Uterus (tissue), 4 donors: Measurements from ENCODE around the gene CPNE4. TPM values are rescaled to one million over a fixed set of nuclear protein-coding genes. Genes with fewer than 3 reads are reported as not detected.
"Not testable (repeated sequence)": the region's sequence is repeated elsewhere in the genome, so short reads cannot be mapped to it uniquely, and the experiment has no call there.

Source experiments
- DNase-seq, 2 donors: peaks; one replicate each; pipeline ENCODE4 v3.0.0-alpha.2; 2019 to 2020
- H3K27ac ChIP-seq, 2 donors: fragments of 200-600 bp; sonication (generic); 1 replicate in 1 of 2; 2 replicates in 1 of 2; pipeline ENCODE4 v1.5.1; 2016 to 2018
- H3K27me3 ChIP-seq, 2 donors: fragments of 200-600 bp; sonication (generic); one replicate each; pipeline ENCODE4 v1.5.1; 2018 to 2019; ENCODE audit warnings: control low read depth in 1 of 2
- H3K36me3 ChIP-seq, 2 donors: fragments of 200-600 bp; sonication (generic); one replicate each; pipeline ENCODE4 v1.5.1; 2019; ENCODE audit warnings: control low read depth in 1 of 2
- H3K4me1 ChIP-seq, 2 donors: fragments of 200-600 bp; sonication (generic); one replicate each; pipeline ENCODE4 v1.5.1; 2018 to 2019; ENCODE audit warnings: control low read depth in 1 of 2
- H3K4me3 ChIP-seq, 2 donors: fragments of 200-600 bp; sonication (generic); 1 replicate in 1 of 2; 2 replicates in 1 of 2; pipeline ENCODE4 v1.5.1; 2018 to 2019; ENCODE audit warnings: mild to moderate bottlenecking in 1 of 2
- H3K9me3 ChIP-seq, 2 donors: fragments of 200-600 bp; sonication (generic); one replicate each; pipeline ENCODE4 v1.5.1; 2019; ENCODE audit warnings: control low read depth in 1 of 2
- POLR2A ChIP-seq, 2 donors: fragments of 450-650 bp; IDR thresholded peaks; one replicate each; pipeline ENCODE4 v1.6.1; 2016; ENCODE audit warnings: antibody characterized with exemption in 2 of 2, mild to moderate bottlenecking in 1 of 2, moderate library complexity in 1 of 2
- intact Hi-C: fragments of 100-400 bp; cut with DNase I; formaldehyde crosslinking; loops from one replicate; pipeline ENCODE4 v1.15.1; 2023; ENCODE audit warnings: low total_unique reads
- total RNA-seq, 4 donors: library from RNA; depleted of rRNA in 3 of 4; stranded (reverse); fragments of >200 nt in 3 of 4; gene quantifications; one replicate each; pipeline versions ENCODE4 v1.1.0 to v1.2.4, GENCODE V29; 2014 to 2023
- TF ChIP-seq, protein P1 (sequence below), 4 experiments: fragments of 200-600 bp in 2 of 4; fragments of 450-650 bp in 2 of 4; sonication (generic) in 2 of 4; IDR thresholded peaks; one replicate each; pipeline ENCODE4 v1.5.1; 2016 to 2019; ENCODE audit warnings: antibody characterized with exemption in 4 of 4, mild to moderate bottlenecking in 2 of 4, moderate library complexity in 1 of 4
- donor health status: DM: yes; HTN: yes; CAD: no.

CPNE4 gene
- total RNA-seq, 4 donors from 2014 or later = 0.35 TPM; not detected in 3

DNA sequence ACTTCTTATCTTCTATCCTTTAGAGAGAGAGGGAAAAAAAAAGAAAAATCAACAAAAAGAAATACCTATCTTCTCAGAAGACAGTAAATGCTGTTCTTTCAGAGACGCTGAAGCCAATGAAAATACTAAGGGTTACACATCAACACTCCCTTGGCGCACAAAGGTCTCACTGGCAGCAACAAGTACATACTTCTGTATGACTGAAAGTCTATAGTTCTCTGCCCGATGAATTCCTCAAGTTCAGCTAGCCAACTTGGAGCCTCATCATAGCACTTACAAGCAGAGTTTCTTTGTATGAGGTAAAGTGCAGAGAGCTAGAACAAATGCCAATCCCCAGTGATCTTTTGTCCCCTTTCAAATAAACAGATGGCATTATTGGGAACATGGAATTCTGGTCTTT, 62.7 kb downstream of the CPNE4 start:
- Histone ChIP-seq H3K4me1 (no peaks in the 10 kb centered on the region), H3K9me3 (no peaks in the 10 kb centered on the region), H3K4me3 (no peak overlapping the region), H3K27ac (no peak overlapping the region), H3K27me3 (no peaks in the 10 kb centered on the region), H3K36me3 (no peaks in the 10 kb centered on the region)
- TF ChIP-seq, protein P1, sequence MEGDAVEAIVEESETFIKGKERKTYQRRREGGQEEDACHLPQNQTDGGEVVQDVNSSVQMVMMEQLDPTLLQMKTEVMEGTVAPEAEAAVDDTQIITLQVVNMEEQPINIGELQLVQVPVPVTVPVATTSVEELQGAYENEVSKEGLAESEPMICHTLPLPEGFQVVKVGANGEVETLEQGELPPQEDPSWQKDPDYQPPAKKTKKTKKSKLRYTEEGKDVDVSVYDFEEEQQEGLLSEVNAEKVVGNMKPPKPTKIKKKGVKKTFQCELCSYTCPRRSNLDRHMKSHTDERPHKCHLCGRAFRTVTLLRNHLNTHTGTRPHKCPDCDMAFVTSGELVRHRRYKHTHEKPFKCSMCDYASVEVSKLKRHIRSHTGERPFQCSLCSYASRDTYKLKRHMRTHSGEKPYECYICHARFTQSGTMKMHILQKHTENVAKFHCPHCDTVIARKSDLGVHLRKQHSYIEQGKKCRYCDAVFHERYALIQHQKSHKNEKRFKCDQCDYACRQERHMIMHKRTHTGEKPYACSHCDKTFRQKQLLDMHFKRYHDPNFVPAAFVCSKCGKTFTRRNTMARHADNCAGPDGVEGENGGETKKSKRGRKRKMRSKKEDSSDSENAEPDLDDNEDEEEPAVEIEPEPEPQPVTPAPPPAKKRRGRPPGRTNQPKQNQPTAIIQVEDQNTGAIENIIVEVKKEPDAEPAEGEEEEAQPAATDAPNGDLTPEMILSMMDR (IDR thresholded peaks at IDR 0.05) = no peak
- no peak for TF ChIP-seq POLR2A (IDR thresholded peaks at IDR 0.05)
- intact Hi-C loops = no loop called here
- no peak for DNase-seq

DNA sequence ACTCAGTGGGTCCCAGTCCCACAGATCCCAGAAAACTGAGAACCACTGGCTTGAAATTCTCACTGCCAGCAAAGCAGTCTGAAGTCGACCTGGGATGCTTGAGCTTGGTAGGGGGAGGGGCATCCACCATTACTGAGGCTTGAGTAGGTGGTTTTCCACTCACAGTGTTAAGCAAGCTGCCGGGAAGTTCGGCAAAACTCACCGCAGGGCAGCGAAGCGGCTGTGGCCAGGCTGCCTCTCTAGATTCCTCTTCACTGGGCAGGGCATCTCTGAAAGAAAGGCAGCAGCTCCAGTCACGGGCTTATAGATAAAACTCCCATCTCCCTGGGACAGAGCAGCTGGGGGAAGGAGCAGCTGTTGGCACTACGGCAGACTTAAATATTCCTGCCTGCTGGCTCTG, 71.4 kb downstream of the CPNE4 start:
- DNase-seq, H3K36me3 ChIP-seq, H3K27me3 ChIP-seq, H3K9me3 ChIP-seq, H3K4me1 ChIP-seq, intact Hi-C loops, H3K27ac ChIP-seq, H3K4me3 ChIP-seq: not testable (repeated sequence)

DNA sequence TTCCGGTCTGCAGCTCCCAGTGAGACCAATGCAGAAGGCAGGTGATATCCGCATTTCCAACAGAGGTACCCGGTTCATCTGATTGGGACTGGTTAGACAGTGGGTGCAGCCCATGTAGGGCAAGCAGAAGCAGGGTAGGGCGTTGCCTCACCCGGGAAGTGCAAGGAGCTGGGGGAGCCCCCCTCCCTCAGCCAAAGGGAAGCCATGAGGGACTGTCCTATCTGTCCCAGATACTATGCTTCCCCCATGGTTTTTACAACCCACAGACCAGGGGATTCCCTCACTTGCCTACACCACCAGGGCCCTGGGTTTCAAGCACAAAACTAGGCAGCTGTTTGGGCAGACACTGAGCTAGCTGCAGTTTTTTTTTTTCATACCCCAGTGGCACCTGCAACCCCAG, 71.8 kb downstream of the CPNE4 start:
- DNase-seq = no peak
- intact Hi-C loops = no loop called here
- Histone ChIP-seq H3K27me3 (no peaks in the 10 kb centered on the region), H3K9me3 (no peaks in the 10 kb centered on the region), H3K36me3 (no peaks in the 10 kb centered on the region), H3K4me3 (no peak overlapping the region), H3K27ac (no peak overlapping the region), H3K4me1 (no peaks in the 10 kb centered on the region)
- TF ChIP-seq POLR2A (IDR thresholded peaks at IDR 0.05) = no peak
- TF ChIP-seq, protein P1 (IDR thresholded peaks at IDR 0.05) = no peak

DNA sequence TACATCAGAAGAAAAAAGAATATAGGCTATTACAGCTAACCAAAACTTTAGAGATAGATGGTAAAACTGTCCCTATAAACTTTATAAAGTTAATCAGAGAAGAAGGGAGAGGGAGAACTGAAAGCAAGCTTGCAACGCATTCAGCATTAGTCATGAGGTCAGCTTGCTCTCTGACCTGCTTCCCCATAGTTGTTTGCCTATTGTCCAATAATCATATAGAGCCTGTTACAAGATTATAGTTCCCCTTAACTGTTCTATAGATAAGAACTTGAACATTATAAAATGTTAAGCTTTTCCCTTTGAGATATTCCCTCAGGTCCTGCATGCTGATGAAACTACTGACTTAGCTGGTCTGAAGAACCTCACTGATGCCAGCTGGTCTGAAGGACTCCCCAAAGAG, 74.5 kb downstream of the CPNE4 start:
- no peaks in the 10 kb centered on the region for H3K27me3 ChIP-seq
- no peaks in the 10 kb centered on the region for H3K9me3 ChIP-seq
- H3K36me3 ChIP-seq = no peaks in the 10 kb centered on the region
- no peak overlapping the region for H3K4me3 ChIP-seq
- TF ChIP-seq, protein P1 (IDR thresholded peaks at IDR 0.05) = no peak
- no peak for TF ChIP-seq POLR2A (IDR thresholded peaks at IDR 0.05)
- H3K27ac ChIP-seq = no peak overlapping the region
- intact Hi-C loops = no loop called here
- DNase-seq = no peak
- no peaks in the 10 kb centered on the region for H3K4me1 ChIP-seq

DNA sequence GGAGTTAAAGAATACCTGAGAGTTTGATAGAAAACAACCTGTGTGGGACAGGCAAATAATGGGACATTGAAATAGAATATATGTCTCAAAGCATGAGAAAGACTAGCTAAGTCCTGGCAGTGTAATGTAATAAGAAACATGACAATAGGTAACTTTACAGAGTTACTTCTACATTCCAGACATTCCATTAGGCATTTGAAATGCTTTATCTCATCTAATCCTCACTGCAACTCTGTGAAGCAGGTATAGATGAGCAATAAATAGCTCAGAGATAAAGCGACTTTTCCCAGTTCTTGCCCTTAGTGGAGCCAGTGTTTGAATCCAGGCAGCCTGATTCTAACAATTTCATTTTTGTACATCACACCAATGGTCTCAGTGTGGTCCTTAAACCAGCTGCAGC, 76.8 kb downstream of the CPNE4 start:
- intact Hi-C loops = no loop called here
- Histone ChIP-seq H3K9me3 (no peaks in the 10 kb centered on the region), H3K4me1 (no peaks in the 10 kb centered on the region), H3K27me3 (no peaks in the 10 kb centered on the region), H3K27ac (no peak overlapping the region), H3K4me3 (no peak overlapping the region), H3K36me3 (no peaks in the 10 kb centered on the region)
- TF ChIP-seq POLR2A (IDR thresholded peaks at IDR 0.05) = no peak
- no peak for DNase-seq

DNA sequence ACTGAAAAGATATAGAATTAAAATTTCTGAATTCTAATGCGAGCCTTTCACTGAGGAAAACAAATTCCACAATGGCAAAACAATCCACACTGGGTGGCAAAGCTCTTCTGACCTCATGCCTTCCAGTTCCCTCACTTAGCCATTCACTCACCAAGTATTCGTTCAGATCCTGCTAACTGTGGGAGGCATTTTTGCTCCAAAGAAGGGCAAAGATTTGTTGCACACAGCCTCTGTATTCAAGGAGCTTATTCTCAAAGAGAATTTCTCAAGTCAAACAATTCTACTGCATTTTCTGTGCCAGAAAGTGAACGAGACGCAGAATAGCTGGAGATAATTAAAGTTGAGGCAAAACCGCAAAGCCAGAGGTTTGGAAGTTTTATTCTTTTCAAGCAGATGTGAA, 77.3 kb downstream of the CPNE4 start:
- no peaks in the 10 kb centered on the region for H3K36me3 ChIP-seq
- no peak overlapping the region for H3K27ac ChIP-seq
- no peaks in the 10 kb centered on the region for H3K4me1 ChIP-seq
- no peak overlapping the region for H3K4me3 ChIP-seq
- TF ChIP-seq, protein P1 (IDR thresholded peaks at IDR 0.05) = no peak
- TF ChIP-seq POLR2A (IDR thresholded peaks at IDR 0.05) = no peak
- H3K9me3 ChIP-seq = no peaks in the 10 kb centered on the region
- no peaks in the 10 kb centered on the region for H3K27me3 ChIP-seq
- intact Hi-C loops = no loop called here
- DNase-seq = no peak
